Islet of Langerhans (tissue), 1 donor: ENCODE results near the gene TRPV5.

Source experiments
- FAIRE-seq: peaks from one replicate; lab custom pipeline; 2011; peaks lifted over from hg19 to GRCh38; lab: Jason Lieb, UNC

Gene TRPV5

GRCh38 chr7:142908921-142909890 lies 24.3 kb downstream of the TRPV5 start:
- no peak for FAIRE-seq

- FAIRE-seq = no peak
Observed at GRCh38 chr7:142908290-142908689, 25.3 kb downstream of the TRPV5 start.

- no peak for FAIRE-seq
Observed at GRCh38 chr7:142906643-142907042, 26.9 kb downstream of the TRPV5 start.

GRCh38 chr7:142905759-142906158 lies 27.8 kb downstream of the TRPV5 start:
- no peak for FAIRE-seq

GRCh38 chr7:142904128-142904527 lies 29.4 kb downstream of the TRPV5 start:
- FAIRE-seq = no peak

GRCh38 chr7:142901426-142902259 lies 31.9 kb downstream of the TRPV5 start:
- FAIRE-seq = no peak

GRCh38 chr7:142899661-142900060 lies 33.9 kb downstream of the TRPV5 start:
- no peak for FAIRE-seq

GRCh38 chr7:142898377-142899170 lies 35.0 kb downstream of the TRPV5 start:
- FAIRE-seq = no peak

- no peak for FAIRE-seq
Observed at GRCh38 chr7:142897691-142898090, 35.9 kb downstream of the TRPV5 start.

- no peak for FAIRE-seq
Observed at GRCh38 chr7:142896741-142897379, 36.7 kb downstream of the TRPV5 start.

GRCh38 chr7:142896151-142896550 lies 37.4 kb downstream of the TRPV5 start:
- no peak for FAIRE-seq

GRCh38 chr7:142894985-142895593 lies 38.5 kb downstream of the TRPV5 start:
- no peak for FAIRE-seq

- FAIRE-seq = no peak
Observed at GRCh38 chr7:142894112-142894984, 39.2 kb downstream of the TRPV5 start.

- no peak for FAIRE-seq
Observed at GRCh38 chr7:142892951-142893350, 40.6 kb downstream of the TRPV5 start.

- FAIRE-seq = no peak
Observed at GRCh38 chr7:142891490-142892082, 42.0 kb downstream of the TRPV5 start.

- no peak for FAIRE-seq
Observed at GRCh38 chr7:142890874-142891485, 42.6 kb downstream of the TRPV5 start.

GRCh38 chr7:142889816-142890215 lies 43.7 kb downstream of the TRPV5 start:
- FAIRE-seq = no peak

- FAIRE-seq = no peak
Observed at GRCh38 chr7:142887282-142888015, 46.1 kb downstream of the TRPV5 start.

- FAIRE-seq = no peak
Observed at GRCh38 chr7:142886866-142887265, 46.7 kb downstream of the TRPV5 start.
